Measurements from ENCODE around the gene RPL3. TPM values are rescaled to one million over a fixed set of nuclear protein-coding genes. Genes with fewer than 3 reads are reported as not detected.
"Not testable (repeated sequence)": the region's sequence is repeated elsewhere in the genome, so short reads cannot be mapped to it uniquely, and the experiment has no call there.

Gene RPL3
- total RNA-seq, 2 donors from 2014 or later: 908 to 1,235 TPM

GRCh38 chr22:39343259-39344045 lies 24.0 kb upstream of the RPL3 start:
- ATAC-seq (ENCODE audit: insufficient number of reproducible peaks, low FRiP score, low read depth) (no peak), DNase-seq (ENCODE audit: low spot score) (no peak)
- H3K27ac ChIP-seq: no peak overlapping the region
- TF ChIP-seq CTCF (IDR thresholded peaks at IDR 0.05): peak; percentile 49
- H3K9me3 ChIP-seq: no peaks in the 10 kb centered on the region
- H3K27me3 ChIP-seq (replicated peaks; ENCODE audit: insufficient read depth): no peaks in the 10 kb centered on the region
- no peaks in the 10 kb centered on the region for H3K4me1 ChIP-seq (ENCODE audit: control insufficient read depth in 1 of 2, low read depth in 2 of 2)
- no peaks in the 10 kb centered on the region for H3K36me3 ChIP-seq
- no peak overlapping the region for H3K4me3 ChIP-seq

- ATAC-seq (ENCODE audit: insufficient number of reproducible peaks, low FRiP score, low read depth) (no peak), DNase-seq (ENCODE audit: low spot score) (no peak)
- Histone ChIP-seq H3K9me3 (no peaks in the 10 kb centered on the region), H3K27ac (no peak overlapping the region), H3K4me1 (ENCODE audit: control insufficient read depth in 1 of 2, low read depth in 2 of 2) (no peaks in the 10 kb centered on the region), H3K4me3 (no peak overlapping the region), H3K36me3 (no peaks in the 10 kb centered on the region), H3K27me3 (replicated peaks; ENCODE audit: insufficient read depth) (no peaks in the 10 kb centered on the region)
- no peak for TF ChIP-seq CTCF (IDR thresholded peaks at IDR 0.05)
Measured at GRCh38 chr22:39341179-39341578, 21.8 kb upstream of the RPL3 start.

- H3K4me3 ChIP-seq; H3K4me1 ChIP-seq (ENCODE audit: control insufficient read depth in 1 of 2, low read depth in 2 of 2); H3K27ac ChIP-seq; H3K36me3 ChIP-seq; H3K9me3 ChIP-seq; DNase-seq (ENCODE audit: low spot score); ATAC-seq (ENCODE audit: insufficient number of reproducible peaks, low FRiP score, low read depth); H3K27me3 ChIP-seq (replicated peaks; ENCODE audit: insufficient read depth): not testable (repeated sequence)
Measured at GRCh38 chr22:39339775-39340174, 20.4 kb upstream of the RPL3 start.

- no peak for TF ChIP-seq CTCF (IDR thresholded peaks at IDR 0.05)
- DNase-seq (ENCODE audit: low spot score) (no peak), ATAC-seq (ENCODE audit: insufficient number of reproducible peaks, low FRiP score, low read depth) (no peak)
- H3K4me1 ChIP-seq (ENCODE audit: control insufficient read depth in 1 of 2, low read depth in 2 of 2): no peaks in the 10 kb centered on the region
- no peaks in the 10 kb centered on the region for H3K36me3 ChIP-seq
- no peak overlapping the region for H3K4me3 ChIP-seq
- H3K27me3 ChIP-seq (replicated peaks; ENCODE audit: insufficient read depth): no peaks in the 10 kb centered on the region
- no peak overlapping the region for H3K27ac ChIP-seq
- H3K9me3 ChIP-seq: no peaks in the 10 kb centered on the region
Measured at GRCh38 chr22:39336411-39336810, 17.0 kb upstream of the RPL3 start.

GRCh38 chr22:39332441-39333064 lies 13.1 kb upstream of the RPL3 start:
- TF ChIP-seq CTCF (IDR thresholded peaks at IDR 0.05): no peak
- H3K27ac ChIP-seq: no peak overlapping the region
- no peaks in the 10 kb centered on the region for H3K27me3 ChIP-seq (replicated peaks; ENCODE audit: insufficient read depth)
- no peaks in the 10 kb centered on the region for H3K4me1 ChIP-seq (ENCODE audit: control insufficient read depth in 1 of 2, low read depth in 2 of 2)
- H3K4me3 ChIP-seq: no peak overlapping the region
- H3K36me3 ChIP-seq: no peaks in the 10 kb centered on the region
- ATAC-seq (ENCODE audit: insufficient number of reproducible peaks, low FRiP score, low read depth) (no peak), DNase-seq (ENCODE audit: low spot score) (no peak)
- H3K9me3 ChIP-seq: no peaks in the 10 kb centered on the region

GRCh38 chr22:39330553-39330952 lies 11.1 kb upstream of the RPL3 start:
- H3K9me3 ChIP-seq; H3K27me3 ChIP-seq (replicated peaks; ENCODE audit: insufficient read depth); H3K4me3 ChIP-seq; DNase-seq (ENCODE audit: low spot score); ATAC-seq (ENCODE audit: insufficient number of reproducible peaks, low FRiP score, low read depth); H3K4me1 ChIP-seq (ENCODE audit: control insufficient read depth in 1 of 2, low read depth in 2 of 2); H3K36me3 ChIP-seq; H3K27ac ChIP-seq: not testable (repeated sequence)

All from thoracic aorta (tissue), 2 donors.